ENCODE results near the gene MYO1G. TPM values are rescaled to one million over a fixed set of nuclear protein-coding genes. Genes with fewer than 3 reads are reported as not detected.

MYO1G gene
- total RNA-seq, 1 donor, result 0.09 TPM

DNA sequence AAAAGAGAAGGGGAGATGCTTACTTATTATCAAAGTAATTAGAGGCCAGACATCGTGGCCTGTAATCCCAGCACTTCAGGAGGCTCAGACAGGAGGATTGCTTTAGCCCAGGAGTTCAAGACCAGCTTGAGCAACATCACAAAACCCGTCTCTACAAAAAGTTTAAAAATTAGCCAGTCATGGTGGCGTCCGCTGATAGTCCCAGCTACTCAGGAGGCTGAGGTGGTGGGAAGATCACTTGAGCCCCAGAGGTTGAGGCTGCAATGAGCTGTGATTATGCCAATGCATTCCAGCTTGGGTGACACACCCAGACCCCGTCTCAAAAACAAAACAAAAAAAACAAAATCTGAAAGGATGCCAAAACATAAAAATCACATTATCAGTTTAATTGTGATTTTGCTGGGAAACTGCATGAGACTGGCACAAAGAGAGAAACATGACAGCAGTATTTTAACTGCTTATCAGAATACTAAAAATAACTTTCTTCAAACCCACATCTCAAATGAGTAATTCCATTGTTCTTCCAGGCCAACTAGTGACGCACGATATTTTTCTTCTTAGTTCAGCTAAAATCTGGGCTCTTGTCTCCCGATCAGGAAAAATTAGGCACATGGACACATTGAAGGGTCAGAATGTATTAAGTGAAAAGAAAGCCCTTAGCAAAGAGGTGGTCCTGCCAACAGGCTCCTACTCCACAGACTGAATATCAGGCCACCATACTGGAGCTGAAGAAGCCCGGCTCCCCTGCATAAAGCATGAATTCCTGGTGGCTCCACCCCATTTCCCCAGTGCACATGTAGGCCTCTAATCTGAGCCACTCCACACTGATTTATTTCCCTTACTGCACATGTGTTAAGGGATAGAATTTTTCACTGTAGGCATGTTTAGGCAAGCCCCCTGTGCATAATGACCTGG, 11.6 kb upstream of the MYO1G start:
- peak; percentile 97 for DNase-seq (ENCODE audit: low read depth)
- TF ChIP-seq, protein P1, sequence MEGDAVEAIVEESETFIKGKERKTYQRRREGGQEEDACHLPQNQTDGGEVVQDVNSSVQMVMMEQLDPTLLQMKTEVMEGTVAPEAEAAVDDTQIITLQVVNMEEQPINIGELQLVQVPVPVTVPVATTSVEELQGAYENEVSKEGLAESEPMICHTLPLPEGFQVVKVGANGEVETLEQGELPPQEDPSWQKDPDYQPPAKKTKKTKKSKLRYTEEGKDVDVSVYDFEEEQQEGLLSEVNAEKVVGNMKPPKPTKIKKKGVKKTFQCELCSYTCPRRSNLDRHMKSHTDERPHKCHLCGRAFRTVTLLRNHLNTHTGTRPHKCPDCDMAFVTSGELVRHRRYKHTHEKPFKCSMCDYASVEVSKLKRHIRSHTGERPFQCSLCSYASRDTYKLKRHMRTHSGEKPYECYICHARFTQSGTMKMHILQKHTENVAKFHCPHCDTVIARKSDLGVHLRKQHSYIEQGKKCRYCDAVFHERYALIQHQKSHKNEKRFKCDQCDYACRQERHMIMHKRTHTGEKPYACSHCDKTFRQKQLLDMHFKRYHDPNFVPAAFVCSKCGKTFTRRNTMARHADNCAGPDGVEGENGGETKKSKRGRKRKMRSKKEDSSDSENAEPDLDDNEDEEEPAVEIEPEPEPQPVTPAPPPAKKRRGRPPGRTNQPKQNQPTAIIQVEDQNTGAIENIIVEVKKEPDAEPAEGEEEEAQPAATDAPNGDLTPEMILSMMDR (IDR thresholded peaks at IDR 0.05; ENCODE audit: insufficient read depth, low read length), result no peak

DNA sequence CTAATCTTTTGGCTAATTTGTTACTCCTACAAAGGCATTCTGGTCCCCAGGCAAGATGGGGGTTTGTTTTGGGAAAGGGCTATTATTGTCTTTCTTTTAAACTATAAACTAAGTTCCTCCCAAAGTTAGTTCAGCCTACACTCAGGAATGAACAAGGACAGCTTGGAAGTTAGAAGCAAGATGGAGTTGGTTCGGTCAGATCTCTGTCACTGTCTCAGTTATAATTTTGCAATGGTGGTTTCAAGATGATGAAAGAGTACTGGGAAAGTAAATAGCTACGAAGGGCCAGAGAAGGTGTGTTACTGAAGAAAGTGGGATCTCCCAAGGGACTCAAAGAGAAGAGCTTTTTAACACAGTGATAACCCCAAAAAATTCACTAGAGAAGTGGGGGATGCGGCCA, 10.3 kb upstream of the MYO1G start:
- TF ChIP-seq, protein P1 (IDR thresholded peaks at IDR 0.05; ENCODE audit: insufficient read depth, low read length), result no peak
- no peak for DNase-seq (ENCODE audit: low read depth)
- H3K4me3 ChIP-seq (ENCODE audit: low read depth, low read length), result no peak overlapping the region

More for the DNA sequence above, 11.6 kb upstream of the MYO1G start:
- no peak overlapping the region for H3K4me3 ChIP-seq (ENCODE audit: low read depth, low read length)

DNA sequence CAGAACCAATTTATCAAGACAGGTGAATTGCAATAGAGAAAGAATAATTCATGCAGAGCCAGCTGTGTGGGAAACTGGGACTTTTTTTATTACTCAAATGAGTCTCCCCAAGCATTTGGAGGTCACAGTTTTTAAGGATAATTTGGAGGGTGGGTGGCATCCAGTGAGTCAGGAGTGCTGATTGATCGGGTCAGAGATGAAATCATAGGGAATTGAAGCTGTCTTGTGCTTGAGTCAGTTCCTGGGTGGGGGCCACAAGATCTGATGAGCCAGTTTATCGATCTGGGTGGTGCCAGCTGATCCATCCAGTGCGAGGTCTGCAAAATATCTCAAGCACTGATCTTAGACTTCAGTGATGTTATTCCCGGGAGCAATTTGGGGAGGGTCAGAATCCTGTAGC, 9.9 kb upstream of the MYO1G start:
- DNase-seq (ENCODE audit: low read depth), result no peak
- TF ChIP-seq, protein P1 (IDR thresholded peaks at IDR 0.05; ENCODE audit: insufficient read depth, low read length), result no peak
- no peak overlapping the region for H3K4me3 ChIP-seq (ENCODE audit: low read depth, low read length)

DNA sequence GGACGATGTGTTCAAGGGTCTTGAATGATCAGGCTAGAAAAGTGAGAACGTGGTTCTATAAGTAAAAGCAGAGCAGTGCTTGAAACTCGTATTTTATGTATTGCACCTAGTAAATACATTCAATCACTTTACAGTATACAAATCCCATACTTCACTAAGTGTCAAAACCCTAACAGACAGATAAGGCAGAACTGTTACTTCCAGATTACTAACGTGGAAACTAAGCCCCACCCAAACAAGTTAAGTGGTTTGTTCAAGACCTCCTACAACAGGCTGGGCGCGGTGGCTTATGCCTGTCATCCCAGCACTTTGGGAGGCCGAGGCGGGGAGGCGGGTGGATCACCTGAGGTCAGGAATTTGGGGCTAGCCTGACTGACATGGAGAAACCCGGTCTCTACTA, 9.2 kb upstream of the MYO1G start:
- TF ChIP-seq, protein P1 (IDR thresholded peaks at IDR 0.05; ENCODE audit: insufficient read depth, low read length), result no peak
- no peak for DNase-seq (ENCODE audit: low read depth)

DNA sequence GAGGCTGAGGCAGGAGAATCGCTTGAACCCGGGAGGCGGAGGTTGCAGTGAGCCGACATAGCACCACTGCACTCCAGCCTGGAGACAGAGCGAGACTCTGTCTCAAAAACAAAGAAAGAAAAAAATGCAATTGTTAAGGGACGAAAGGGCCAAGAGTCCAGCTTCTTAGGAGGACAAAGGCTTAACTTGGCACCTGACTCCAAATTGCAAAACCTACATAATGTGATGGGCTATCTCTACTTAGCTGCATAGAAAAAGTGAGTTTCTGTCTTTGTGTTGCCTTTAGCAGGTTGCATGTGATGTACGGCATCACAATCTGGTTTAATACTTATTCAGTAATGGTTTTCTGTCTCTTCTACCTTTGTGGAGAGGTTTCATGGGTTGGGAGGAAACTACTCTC, 8.6 kb upstream of the MYO1G start:
- DNase-seq (ENCODE audit: low read depth), result no peak
- TF ChIP-seq, protein P1 (IDR thresholded peaks at IDR 0.05; ENCODE audit: insufficient read depth, low read length), result no peak
- no peak overlapping the region for H3K4me3 ChIP-seq (ENCODE audit: low read depth, low read length)

More for the DNA sequence above, 9.2 kb upstream of the MYO1G start:
- H3K4me3 ChIP-seq (ENCODE audit: low read depth, low read length), result no peak overlapping the region

DNA sequence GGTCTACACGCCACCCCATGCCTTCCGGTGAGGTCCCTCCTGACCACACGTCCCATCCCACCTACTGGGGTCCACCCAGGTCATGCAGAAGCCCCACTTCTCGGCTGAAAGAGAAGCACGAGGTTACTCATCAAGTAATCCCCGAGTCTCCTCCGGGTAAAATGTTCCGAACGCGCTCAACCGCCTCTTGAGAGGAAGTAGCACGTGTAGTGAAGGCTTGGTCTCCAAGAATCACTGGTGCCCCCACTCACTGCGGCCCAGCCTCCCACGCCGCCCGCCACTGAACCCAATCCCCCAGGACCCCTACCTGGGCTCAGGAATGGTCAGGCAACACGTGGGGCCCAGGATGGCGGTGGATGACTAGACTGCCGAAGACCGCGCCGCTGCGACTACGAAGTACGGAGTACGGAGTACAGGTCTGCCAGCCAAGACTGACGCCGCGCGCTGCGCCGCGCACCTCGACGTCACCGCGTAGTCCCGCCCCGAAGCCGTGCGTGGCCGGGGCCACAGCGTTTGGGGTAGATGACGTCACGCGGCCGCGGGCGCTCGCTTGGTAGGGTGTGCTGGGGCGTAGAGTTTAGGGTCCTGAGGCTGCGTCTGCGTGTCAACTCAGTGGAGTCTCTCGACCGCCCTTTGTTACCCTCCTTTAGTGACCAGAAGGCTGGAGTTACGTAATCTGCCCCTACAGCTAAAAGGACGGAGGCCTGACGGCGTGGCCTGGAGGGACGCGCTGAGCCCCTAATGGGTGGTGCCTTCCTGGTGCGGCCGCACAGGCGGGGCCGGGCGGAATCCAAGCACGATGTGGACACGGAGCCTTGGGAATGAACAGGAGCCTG, 7.6 kb upstream of the MYO1G start:
- DNase-seq (ENCODE audit: low read depth), result peak; percentile 96
- TF ChIP-seq, protein P1 (IDR thresholded peaks at IDR 0.05; ENCODE audit: insufficient read depth, low read length), result no peak
- peak overlapping the region; percentile 74 for H3K4me3 ChIP-seq (ENCODE audit: low read depth, low read length)
